M059J (cell line): ENCODE measurements around the gene HYAL2. TPM values are rescaled to one million over a fixed set of nuclear protein-coding genes. Genes with fewer than 3 reads are reported as not detected.

ENCODE experiments used
- DNase-seq: peaks from one replicate; pipeline ENCODE4 v3.0.0-alpha.2; 2012; ENCODE audit warnings: low read depth
- total RNA-seq: library from RNA; depleted of rRNA; stranded (reverse); fragments of >200 nt; shearing (Covaris generic); gene quantifications from 2 replicates; pipeline ENCODE4 v1.2.3, GENCODE V29; 2014

The HYAL2 gene
- total RNA-seq, 1 experiment from 2014 or later = 48.2 TPM

- peak; percentile 91 for DNase-seq
Observed at GRCh38 chr3:50350527-50351322, 28.2 kb upstream of the HYAL2 start, which contains the start of the genes CYB561D2 and NPRL2. Gene CYB561D2, plus strand, starts transcription at chr3:50350862. Its CDS starts 572 bp downstream, at chr3:50351434. Gene NPRL2, minus strand, starts transcription at chr3:50350775. Its CDS starts 123 bp downstream, at chr3:50350652.

- DNase-seq = no peak
Observed at GRCh38 chr3:50350213-50350526, 27.6 kb upstream of the HYAL2 start.

GRCh38 chr3:50347187-50347813 lies 24.8 kb upstream of the HYAL2 start:
- DNase-seq = peak; percentile 72

GRCh38 chr3:50345586-50346234 lies 23.2 kb upstream of the HYAL2 start, which contains the start of gene ZMYND10:
Gene ZMYND10, minus strand, starts transcription at chr3:50345732. Its CDS starts 153 bp downstream, at chr3:50345579.
- DNase-seq = peak; percentile 56

GRCh38 chr3:50345008-50345407 lies 22.5 kb upstream of the HYAL2 start:
- no peak for DNase-seq

GRCh38 chr3:50342813-50343633 lies 20.5 kb upstream of the HYAL2 start:
- DNase-seq = no peak

GRCh38 chr3:50341996-50342650 lies 19.6 kb upstream of the HYAL2 start:
- DNase-seq = no peak

- no peak for DNase-seq
Observed at GRCh38 chr3:50341537-50341936, 19.0 kb upstream of the HYAL2 start.

- DNase-seq = no peak
Observed at GRCh38 chr3:50340448-50341329, 18.1 kb upstream of the HYAL2 start, which contains the start of gene RASSF1. Gene RASSF1, minus strand, starts transcription at chr3:50340836. Its CDS starts 31 bp downstream, at chr3:50340805.

GRCh38 chr3:50340147-50340447 lies 17.6 kb upstream of the HYAL2 start:
- no peak for DNase-seq

GRCh38 chr3:50339485-50340146 lies 17.1 kb upstream of the HYAL2 start:
- no peak for DNase-seq

- DNase-seq = no peak
Observed at GRCh38 chr3:50338965-50339364, 16.4 kb upstream of the HYAL2 start.

GRCh38 chr3:50337175-50337861 lies 14.8 kb upstream of the HYAL2 start:
- peak; percentile 97 for DNase-seq

- peak; percentile 44 for DNase-seq
Observed at GRCh38 chr3:50336452-50337174, 14.1 kb upstream of the HYAL2 start.

- no peak for DNase-seq
Observed at GRCh38 chr3:50334339-50335075, 12.0 kb upstream of the HYAL2 start.

- DNase-seq = no peak
Observed at GRCh38 chr3:50333744-50334328, 11.3 kb upstream of the HYAL2 start.

- no peak for DNase-seq
Observed at GRCh38 chr3:50331364-50331907, 8.9 kb upstream of the HYAL2 start.
